Stimulated activated naive CD4-positive, alpha-beta T cell (primary cell): ENCODE data around the gene UPB1.
"Not testable (repeated sequence)": the region's sequence is repeated elsewhere in the genome, so short reads cannot be mapped to it uniquely, and the experiment has no call there.

ENCODE experiments used
- DNase-seq, 6 experiments: peaks; one replicate each; lab custom pipeline; 2025; lab: John Stamatoyannopoulos, UW

Gene UPB1

GRCh38 chr22:24535348-24535747 is 40.2 kb downstream of the UPB1 start:
- DNase-seq: no peak

DNA sequence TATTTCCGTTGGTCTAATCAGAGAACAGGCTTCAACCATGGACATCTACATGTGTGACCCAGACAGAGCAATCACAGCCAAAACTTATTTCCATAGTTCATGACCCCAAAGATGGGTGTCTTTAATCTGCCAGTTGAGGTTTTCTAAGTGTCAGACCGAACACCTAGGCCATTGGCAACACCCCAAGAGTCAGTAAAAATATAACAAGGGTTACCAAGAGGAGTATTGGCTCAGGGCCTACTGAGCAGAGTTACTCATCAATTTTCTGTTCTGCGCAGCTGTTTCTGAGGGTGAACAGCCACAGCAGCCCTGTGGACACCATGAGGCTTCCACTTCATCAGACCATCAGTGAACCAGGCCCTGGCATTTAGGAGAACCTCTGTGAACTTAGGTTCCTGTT is 41.0 kb downstream of the UPB1 start:
- no peak for DNase-seq

DNA sequence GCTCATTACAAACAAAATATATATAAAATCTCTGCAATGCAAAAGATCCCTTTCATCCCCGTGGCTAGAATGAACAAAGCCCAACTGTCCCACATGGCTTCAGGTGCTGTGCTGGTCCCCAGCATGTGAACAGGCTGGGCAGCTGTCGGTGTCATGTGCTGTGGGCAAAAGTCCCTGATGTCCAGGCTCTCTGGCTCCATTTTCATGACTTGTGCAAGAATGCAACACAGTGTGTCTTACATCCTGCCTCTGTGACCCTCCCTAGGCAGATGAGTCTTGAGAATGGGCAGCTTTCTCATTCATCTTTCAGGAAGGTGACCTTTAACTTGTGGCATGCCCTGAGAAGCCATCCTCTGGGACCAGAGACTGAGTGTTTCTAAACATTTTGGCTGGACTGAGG is 45.3 kb downstream of the UPB1 start:
- no peak for DNase-seq

GRCh38 chr22:24541681-24542515 is 46.8 kb downstream of the UPB1 start:
- DNase-seq: no peak

- DNase-seq: no peak
Observed at GRCh38 chr22:24542641-24543040, 47.5 kb downstream of the UPB1 start.

- no peak for DNase-seq
Observed at GRCh38 chr22:24543185-24543601, 48.1 kb downstream of the UPB1 start.

- DNase-seq: no peak
Observed at GRCh38 chr22:24543679-24544243, 48.6 kb downstream of the UPB1 start.

DNA sequence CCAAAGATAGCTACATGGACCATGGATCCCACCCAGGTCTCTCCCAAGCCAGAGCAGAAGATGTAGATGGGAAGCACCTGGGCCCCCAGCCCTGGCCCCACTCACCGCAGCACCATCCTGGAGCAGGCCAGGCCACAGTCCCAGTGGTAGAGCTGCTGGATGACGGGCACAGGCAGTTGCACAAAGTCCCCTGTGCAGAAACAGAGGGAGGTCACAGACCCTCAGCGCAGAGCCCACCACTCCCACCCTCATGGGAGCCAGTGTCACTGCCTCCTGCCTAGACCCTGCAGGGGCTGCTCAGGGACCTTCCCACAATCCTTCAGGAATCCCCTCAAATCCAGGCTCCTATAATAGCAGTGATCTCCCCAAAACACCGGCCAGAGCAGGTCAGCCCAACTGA is 53.7 kb downstream of the UPB1 start:
- DNase-seq: no peak

DNA sequence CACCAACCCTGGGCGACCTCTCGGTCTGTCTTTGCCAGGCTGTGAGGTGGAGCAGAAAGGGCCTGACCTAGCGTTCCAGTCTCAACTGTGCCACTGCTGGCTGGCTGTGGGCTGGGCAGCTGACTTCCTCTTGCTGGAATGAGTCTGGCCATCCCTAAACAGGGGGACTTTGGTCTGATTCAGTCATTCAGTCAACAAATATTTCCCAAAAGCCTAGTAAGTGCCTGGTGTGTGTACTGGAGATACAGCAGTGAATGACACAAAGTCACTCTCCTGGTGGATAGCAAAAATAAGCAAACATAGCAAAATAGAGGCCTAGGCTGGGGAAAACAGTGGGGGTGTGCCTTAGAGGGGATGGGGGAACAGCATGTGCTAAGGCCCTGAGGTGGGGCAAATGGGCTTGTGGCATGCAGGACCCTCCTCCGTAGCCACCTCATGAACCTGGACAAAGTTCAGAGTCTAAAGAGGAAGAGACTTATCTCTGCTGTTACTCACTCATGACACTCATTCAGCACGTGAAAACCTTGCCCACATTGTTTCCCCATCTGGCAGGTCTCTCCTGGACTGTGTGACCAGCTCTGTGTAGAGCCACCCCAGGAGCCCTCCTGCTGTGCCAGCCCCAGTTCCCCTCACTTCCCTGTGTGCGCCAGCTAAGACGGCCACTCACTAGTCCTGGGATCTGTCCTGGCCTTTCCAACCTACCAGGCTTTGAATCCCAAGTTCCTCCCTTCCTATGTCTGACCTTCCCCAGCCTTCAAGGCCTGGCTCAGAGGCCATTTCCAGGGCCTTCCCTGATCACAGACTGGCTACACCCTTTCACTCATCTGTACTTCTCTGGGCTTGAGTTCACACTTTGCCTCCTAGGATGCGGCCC is 55.1 kb downstream of the UPB1 start:
- DNase-seq: no peak

- DNase-seq: no peak
Observed at GRCh38 chr22:24550902-24551435, 55.8 kb downstream of the UPB1 start.

- DNase-seq: not testable (repeated sequence)
Observed at GRCh38 chr22:24552503-24553286, 57.6 kb downstream of the UPB1 start.

GRCh38 chr22:24553597-24554312 is 58.6 kb downstream of the UPB1 start:
- DNase-seq: peak in 1 of 6 experiments; percentile 26

GRCh38 chr22:24554313-24555164 is 59.4 kb downstream of the UPB1 start, which contains the start of gene GUCD1:
Gene GUCD1 (minus strand): TSS chr22:24555138. CDS start chr22:24554991, 147 bp downstream.
- peak in 3 of 6 experiments; percentile 15 to 35 (median 31) for DNase-seq

DNA sequence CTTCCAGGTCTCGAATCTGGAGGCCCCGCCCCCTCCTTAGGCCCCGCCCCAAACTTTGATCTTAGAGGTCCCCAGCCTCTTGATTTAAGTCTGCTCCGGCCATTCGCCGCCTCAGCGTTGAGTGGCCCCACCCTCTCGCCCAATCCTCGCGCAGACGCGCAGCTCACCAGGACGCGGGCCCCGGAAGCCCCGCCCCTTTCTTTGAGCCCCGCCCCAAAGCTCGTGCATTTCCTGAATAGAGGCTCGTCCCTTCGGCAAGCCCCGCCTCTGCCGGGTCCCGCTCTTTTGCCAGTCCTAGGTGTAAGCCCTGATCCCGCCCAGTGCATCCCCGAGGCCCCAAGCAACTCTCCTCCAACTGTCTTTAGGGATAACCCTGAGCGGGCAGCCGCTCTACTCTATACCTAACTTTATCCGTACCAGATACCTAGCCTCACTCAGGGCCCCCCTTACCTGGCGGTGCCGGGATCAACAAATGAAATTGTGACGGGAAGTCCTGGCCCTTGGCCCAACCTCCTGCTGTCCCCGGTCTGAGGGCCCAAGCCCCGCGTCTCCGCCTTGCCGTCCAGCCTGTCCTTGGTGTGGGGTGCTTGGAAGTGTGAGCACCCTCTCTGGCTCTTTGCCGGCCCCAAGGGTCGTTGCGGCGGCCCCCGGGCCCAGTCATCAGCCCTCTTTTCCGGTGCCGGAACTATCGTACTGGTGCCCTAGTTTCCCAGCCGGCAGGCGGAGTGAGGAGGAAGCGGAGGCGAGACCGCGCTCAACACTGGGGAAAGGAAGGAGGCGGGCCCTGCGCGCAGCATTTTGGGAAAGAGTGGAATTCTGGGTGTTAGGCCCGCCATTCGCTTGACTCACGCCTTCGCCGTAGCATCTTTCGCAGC is 60.3 kb downstream of the UPB1 start, which contains the start of gene SNRPD3:
Gene SNRPD3, plus strand, starts transcription at position 835 of the 875 bp plus-strand sequence. CDS start 1,676 bp downstream, outside the sequence.
- peak; percentile 97 to 100 (median 99) for DNase-seq

DNA sequence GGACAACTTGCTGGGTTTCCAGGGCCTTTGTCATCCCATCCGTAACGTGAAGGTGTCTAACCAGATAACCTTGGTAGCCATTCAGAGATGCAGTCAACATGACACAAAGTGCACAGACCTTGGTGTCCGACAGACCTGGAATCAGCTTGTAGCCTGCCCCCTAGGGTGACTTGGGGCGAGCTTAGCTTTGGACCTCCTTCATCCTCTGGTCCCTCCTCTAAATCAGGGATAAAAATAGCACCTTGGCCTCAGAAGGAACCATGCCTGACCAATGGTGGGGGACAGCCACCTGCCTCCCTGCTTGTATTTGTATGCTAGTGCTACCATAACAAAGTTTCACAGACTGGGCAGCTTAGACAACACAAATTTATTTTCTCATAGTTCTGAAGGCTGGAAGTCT is 64.3 kb downstream of the UPB1 start:
- no peak for DNase-seq

- no peak for DNase-seq
Observed at GRCh38 chr22:24563246-24563645, 68.1 kb downstream of the UPB1 start.

DNA sequence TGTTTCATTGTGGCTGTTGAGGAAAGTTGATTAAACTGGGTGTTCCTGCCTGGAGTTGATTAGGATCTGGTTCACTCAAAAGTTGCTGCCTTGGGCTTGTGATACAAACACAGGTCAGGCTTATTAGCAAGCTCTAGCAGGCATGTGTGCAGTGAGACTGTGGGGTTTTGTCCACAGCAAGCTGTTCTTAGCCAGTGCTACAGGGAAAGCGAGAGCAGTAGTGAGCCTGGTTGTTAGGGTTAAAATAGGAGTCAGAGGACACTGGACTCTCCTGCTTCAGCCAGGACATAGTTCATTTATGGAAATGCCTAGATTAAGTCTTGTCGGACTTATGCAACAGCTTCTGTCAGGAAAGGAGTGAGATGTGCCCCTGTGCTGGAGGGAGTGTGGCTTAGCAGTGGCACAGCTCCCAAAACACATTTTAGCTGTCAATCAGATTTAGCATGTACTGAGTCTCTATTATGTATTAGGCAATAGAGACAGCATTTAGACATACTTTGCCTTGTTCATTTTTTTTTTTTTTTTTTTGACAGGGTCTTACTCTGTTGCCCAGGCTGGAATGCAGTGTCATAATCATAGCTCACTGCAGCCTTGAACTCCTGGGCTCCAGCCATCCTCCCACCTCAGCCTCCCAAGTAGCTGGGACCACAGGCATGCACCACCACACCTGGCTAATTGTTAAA is 69.4 kb downstream of the UPB1 start:
- DNase-seq: no peak

DNA sequence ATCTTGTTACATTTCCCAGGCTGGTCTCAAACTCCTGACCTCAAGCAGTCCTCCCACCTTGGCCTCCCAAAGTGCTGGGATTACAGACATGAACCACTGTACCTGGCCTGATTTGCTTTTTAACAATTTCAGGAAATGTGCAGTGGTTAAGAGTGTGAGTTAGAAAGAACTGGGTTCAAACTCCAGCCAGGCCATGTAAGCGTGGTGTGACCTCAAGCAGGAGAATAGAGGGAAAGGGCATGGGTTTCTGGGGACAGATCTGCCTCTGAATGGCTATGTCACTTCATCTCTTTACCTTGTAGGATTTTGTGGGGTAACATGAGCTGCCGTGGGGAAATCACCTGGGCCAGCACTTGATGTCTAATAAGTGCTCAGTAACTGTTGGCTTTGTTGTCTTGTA is 69.9 kb downstream of the UPB1 start:
- DNase-seq: no peak
